SH-SY5Y (cell line): Measurements from ENCODE around the gene CDKL1.

Experiments
- GATA2 ChIP-seq: IDR thresholded peaks from 2 replicates; pipeline ENCODE4 v1.6.1; 2011; ENCODE audit warnings: mild to moderate bottlenecking, low read depth, low read length
- GATA3 ChIP-seq: IDR thresholded peaks from 2 replicates; pipeline ENCODE4 v1.6.1; 2011; ENCODE audit warnings: low read depth, mild to moderate bottlenecking, low read length, moderate library complexity

The CDKL1 gene

DNA sequence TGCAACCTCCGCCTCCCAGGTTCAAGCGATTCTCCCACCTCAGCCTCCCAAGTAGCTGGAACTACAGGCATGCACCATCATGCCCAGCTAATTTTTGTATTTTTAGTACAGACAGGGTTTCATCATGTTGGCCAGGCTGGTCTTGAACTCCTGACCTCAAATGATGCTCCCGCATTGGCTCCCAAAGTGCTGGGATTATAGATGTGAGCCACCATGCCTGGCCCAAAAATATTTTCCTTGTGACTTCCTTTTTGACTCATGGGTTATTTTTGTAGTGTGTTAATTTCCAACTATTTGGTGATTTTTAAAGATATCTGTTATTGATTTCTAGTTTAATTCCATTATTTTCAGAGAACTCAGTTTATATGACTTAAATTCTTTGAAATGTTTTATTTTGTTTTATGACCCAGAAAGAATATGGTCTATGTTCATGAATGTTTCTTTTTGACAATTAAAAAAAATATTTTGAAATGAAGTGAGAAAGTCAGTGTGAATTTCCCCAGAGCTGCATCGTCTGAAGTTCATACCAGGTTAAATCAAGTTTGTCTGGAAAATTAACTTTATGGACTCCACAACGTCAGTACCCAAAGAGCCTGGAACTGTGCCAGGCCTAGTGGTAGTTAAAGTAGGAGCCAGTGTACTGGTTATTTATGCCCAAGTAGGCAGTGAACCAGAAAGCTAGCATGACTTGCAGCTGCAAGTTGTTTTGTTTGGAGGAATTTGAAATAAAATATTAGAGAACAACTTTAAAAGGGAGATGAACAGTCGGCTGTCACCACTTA, 2.8 kb upstream of the CDKL1 start:
- TF ChIP-seq GATA3, result no peak
- TF ChIP-seq GATA2, result no peak

DNA sequence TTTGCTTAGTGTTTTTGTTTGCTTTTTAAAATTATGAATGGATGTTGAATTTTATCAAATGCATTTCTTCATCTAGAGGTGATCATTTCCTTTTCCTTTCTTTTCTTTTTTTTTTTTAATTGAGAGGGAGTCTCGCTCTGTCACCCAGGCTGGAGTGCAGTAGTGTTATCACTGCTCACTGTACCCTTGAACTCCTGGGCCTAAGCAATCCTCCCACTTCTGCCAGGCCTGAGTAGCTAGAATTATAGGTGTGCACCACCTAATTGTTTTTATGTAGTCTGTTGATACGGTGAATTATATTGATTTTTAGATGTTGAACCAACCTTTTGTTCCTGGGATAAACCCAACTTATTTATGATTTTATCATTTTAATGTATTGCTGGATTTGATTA, 1.5 kb upstream of the CDKL1 start:
- TF ChIP-seq GATA2 (no peak), GATA3 (no peak)

DNA sequence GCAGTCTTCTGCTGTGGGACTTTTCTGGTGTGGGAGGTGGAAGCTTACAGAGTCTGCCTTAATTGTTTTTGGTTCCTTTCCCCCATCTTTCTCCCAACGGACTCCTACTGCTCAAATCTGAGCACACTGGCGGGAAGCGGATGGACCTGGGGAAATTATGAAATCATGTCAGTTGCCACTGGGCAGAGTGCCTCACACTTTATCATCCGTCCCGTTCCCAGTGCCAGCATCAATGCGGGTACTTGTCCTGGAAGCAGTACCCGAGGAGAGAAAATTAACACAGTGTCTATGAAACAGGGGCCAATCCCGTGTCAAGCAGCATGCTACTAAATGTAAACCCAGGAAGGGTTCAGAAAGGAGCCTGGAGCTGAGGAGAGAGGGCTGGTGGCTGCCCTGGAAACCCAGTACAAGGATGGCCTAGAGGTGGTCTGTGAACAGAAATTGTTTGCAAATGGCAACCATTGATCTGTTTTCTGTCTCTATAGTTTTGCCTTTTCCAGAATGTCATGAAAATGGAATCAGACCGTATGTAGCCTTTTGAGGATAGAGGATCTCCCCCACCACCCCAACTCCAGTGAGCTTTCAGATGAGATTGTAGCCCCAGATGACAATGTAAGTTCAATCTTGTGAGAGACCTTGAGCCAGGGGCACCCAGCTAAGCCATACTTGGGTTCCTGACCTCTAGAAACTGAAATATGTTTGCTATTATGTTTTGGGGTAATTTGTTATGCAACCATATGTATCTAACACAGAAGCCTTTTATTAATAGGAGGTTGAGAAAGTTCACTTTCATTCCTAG, 908 bp upstream of the CDKL1 start:
- TF ChIP-seq GATA2 (no peak), GATA3 (no peak)

DNA sequence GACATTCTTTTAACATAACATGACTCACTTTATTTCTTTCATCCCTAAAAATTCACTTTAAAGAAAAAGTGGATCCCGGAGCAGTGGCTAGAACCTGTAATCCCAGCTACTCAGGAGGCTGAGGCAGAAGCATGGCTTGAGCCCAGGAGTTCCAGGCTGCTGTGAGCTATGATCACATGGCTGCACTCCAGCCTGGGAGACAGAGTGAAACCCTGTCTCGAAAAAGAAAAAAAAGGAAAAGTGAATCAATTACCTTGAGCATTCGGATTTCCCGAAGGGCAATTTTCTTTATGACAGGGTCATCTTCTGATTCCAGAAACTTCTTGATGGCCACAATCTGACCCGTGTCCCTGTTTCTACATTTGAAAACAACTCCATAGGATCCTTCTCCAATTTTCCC, 1.2 kb downstream of the CDKL1 start:
- TF ChIP-seq GATA3, result no peak

DNA sequence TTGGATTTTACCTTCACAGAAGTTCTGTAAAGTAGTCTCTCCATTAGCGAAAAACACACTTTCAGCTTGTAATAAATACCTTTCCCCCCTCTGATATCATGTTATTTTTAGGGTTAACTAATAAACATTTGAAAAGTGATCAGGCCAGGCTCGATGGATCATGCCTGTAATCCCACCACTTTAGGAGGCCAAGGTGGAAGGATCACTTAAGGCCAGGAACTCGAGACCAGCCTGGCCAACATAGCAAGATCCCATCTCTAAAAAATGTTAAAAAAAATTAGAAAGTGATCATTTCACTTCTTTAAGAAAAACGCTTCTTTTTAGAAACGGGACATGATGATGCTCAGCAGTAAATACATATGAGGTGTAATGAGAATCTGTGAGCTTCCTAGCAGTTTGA, 2.0 kb downstream of the CDKL1 start:
- TF ChIP-seq GATA2, result no peak
- no peak for TF ChIP-seq GATA3

DNA sequence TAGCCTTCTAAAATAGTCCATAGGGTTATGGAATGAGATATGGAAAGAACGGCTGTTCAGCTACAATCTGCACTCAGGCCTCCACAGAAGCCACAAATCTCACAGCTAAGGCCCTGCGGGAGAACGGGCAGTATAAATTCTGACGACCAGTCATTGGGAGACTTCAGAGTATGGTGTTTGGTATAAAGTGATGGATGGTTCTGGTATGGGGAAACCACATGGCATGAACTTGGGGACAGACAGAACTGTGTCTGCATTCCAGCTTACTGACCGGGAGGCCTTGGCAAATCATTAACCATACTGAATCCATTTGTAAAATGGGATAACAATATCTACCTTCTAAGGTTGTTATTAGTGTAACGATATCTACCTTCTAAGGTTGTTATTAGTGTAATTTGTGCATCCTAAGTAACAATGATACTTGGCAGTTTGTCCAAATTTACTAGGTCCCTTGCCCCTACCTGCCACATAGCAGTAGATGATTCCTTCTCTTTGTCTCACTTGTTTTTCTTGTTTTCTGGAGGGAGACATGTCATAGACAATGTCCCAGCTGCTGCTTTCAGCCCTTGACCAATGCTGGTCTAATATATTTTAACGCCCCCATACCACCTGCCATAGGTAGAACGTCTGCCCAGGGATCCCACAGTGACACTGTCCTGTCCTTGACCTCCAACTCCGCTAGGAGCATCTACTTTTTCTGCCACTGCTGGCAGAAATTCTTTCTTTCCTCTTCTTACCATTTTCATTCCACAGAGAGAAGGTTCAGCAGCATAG, 6.8 kb downstream of the CDKL1 start:
- TF ChIP-seq GATA3, result no peak
- no peak for TF ChIP-seq GATA2

DNA sequence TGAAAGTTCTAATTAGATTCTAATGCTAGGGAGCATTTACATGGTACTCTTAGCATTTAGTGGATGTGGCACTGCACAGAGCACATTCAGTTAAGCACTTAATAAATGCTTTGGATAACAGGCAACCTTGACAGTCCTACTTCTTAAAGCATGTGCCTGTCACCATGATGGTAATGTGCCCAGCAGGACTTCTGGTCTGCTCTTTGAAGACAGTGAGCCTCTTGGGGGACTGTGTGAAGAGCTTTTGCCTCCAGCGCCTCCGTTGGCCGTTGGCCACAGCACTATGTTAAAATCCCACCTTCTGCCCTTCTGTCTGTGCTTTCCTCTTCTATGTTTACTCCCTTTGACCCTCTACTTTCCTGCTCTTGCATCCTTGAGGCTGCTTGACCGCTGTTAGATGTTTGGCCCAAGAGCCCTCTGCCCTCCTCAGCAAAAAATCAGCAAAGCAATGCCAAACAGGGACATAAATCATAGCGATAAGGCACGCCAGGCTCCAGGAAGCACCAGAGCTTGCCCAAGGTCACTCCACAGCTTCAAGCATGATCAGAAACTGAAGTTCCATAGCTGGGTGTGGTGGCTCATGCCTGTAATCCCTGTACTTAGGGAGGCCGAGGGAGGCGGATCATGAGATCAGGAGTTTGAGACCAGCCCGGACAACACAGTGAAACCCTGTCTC, 8.3 kb downstream of the CDKL1 start:
- TF ChIP-seq GATA2 (no peak), GATA3 (no peak)

DNA sequence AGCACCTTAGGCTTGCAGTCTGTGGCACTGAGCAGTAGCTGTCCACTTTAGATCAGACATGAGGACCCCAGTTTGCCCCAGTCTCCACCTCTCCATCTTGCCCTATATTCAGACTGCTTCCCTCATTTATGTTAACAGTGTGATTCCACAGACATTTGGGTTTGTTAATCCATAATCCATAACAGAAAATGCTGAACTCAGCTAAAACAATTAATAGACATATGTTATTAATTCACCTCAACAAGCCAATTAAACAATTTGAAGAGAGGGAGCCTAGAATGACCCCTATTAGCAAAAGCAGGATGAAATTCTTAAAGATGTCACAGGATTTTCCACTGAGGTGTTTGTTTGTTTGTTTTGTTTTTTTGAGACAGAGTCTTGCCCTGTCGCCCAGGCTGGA, 9.1 kb downstream of the CDKL1 start:
- no peak for TF ChIP-seq GATA3
- TF ChIP-seq GATA2, result no peak

DNA sequence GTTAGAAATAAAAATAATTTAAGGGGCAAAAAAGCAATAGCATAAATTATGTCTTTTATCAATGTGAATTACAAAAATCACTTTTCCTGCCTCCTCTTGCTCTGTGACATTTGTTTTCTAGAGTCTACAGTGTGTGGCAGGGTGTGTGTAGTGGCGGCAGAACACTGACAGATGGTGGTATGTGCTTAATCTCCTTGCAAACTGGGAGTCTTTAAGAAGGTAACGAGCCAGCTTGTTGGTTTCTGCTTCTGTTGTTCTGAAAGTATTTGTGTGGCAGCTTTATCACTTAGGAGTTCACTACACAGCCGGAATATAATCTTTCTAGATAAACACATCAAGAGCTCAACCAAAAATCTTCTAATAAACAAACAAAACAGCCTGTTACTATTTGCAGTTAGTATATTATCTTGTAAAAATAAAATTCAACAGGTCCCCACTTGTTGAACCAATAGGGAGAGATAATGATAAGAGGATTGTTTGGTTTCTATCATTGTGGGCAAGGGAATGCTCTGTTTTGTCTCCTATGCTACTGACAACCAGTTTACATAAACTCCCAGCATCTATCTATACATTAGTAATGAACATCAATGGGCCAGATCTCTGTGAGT, 13.0 kb downstream of the CDKL1 start:
- TF ChIP-seq GATA2, result no peak
- TF ChIP-seq GATA3, result no peak

DNA sequence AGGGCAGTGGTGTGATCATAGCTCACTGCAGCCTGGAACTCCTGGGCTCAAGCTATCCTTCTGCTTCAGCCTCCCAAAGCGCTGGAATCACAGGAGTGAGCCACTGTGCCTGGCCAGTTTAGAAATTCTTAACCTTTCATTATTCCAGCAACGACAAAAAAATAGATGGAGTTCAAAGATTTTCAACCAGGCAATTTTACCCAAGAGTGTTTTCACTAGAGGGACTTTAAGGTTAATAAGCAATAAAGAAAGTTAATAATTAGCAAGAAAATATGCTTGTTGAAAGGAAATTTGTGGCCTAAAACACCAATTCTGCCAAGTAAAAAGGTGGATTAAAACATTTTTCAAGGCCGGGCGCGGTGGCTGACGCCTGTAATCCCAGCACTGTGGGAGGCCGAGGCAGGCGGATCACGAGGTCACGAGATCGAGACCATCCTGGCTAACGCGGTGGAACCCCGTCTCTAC, 14.8 kb downstream of the CDKL1 start:
- TF ChIP-seq GATA3, result no peak
- no peak for TF ChIP-seq GATA2

DNA sequence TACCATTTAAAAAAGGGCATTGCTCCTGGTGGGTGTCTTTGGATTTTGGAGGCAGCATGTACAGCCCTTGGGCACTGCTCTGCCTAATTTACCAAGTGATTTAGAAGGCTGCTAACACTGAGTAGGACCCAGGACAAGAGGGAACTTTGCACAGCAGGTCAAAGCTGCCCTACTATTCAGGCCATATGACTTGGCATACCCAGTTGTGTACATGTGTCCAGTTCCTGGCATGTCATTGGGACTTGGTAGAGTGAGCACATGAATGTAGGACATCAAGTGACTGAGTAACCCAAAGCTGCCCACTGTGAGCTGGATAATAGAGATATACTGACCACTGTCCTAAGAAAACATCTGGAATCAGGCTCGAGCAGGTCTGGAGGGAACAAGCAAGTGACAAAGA, 15.7 kb downstream of the CDKL1 start:
- no peak for TF ChIP-seq GATA2
- TF ChIP-seq GATA3, result no peak

DNA sequence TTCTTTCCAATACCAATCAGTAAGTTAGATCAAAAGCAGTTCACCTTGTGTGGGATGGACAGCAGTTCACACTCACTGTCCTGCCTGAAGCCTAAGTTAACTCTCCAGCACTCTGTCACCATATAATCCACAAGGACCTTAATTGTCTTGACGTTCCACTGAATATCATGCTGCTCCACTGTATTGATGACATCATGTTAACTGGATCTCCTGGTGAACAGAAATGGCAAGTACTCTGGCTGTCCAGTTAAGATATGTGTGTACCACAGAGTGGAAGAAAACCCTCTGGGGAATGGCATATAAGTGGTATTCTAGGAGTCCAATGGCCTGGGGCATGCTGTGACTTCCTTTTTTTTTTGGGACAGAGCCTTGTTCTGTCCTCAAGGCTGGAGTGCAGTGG, 16.2 kb downstream of the CDKL1 start:
- TF ChIP-seq GATA2 (no peak), GATA3 (no peak)

DNA sequence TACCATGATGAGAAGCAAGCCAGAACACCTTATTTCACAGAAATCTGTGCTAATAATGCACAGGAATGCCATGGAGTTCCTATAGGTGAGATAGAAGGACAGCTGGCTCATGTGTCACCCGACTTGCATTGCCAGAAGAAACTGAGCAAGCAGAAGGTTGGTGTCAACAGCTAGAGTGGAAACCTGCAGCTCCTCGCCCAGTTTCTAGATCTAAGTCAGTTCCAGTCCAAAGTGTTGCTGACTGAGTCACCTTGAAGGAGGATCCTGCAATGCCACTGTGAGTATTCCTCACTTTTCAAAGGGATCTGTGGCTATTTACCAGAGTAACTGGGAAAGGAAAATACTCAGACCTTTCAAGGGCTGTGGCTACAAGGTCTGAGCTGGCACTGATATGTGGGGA, 17.1 kb downstream of the CDKL1 start:
- TF ChIP-seq GATA3 (no peak), GATA2 (no peak)

DNA sequence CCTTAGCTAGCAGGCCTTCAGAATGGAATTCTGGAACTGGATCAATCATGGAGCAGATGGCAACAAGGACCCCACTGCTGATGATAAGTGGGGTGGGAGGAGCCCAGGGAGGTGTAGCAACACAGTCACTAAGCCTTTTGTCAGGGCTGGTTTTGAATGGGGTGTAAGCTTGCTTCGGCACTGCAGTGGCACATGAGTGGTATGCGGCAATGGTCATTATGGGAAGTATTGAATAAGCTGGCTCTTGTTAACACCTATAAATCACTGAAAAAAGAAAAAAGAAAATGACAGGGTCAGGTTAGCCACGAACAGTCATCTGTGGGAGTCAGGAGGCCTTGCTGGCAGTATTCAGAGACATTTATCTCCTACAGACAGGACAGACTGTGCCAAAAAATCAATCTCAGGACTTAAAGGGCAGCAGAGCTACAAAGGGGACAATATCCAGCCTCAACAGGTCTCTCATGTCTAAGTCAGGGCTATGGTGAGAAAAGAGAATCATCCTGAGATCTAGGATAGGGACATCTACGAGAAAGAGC, 19.1 kb downstream of the CDKL1 start:
- TF ChIP-seq GATA3 (no peak), GATA2 (no peak)
